Activated CD4-positive, CD25-positive, alpha-beta regulatory T cell treated with anti-CD3 and anti-CD28 coated beads, Interleukin-2, amount 50 U/mL, for 24 hours (primary cell): ENCODE data around the gene MAP4K5.

Experiments
- ATAC-seq, 2 donors: fragments of 150-1000 bp; cut with Tn5 transposase; one replicate each; pipeline ENCODE4 v1.10.0; 2021; ENCODE audit warnings: mild to moderate bottlenecking in 1 of 2, moderate library complexity in 1 of 2

Gene MAP4K5

DNA sequence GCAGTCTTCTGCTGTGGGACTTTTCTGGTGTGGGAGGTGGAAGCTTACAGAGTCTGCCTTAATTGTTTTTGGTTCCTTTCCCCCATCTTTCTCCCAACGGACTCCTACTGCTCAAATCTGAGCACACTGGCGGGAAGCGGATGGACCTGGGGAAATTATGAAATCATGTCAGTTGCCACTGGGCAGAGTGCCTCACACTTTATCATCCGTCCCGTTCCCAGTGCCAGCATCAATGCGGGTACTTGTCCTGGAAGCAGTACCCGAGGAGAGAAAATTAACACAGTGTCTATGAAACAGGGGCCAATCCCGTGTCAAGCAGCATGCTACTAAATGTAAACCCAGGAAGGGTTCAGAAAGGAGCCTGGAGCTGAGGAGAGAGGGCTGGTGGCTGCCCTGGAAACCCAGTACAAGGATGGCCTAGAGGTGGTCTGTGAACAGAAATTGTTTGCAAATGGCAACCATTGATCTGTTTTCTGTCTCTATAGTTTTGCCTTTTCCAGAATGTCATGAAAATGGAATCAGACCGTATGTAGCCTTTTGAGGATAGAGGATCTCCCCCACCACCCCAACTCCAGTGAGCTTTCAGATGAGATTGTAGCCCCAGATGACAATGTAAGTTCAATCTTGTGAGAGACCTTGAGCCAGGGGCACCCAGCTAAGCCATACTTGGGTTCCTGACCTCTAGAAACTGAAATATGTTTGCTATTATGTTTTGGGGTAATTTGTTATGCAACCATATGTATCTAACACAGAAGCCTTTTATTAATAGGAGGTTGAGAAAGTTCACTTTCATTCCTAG lies 134.8 kb downstream of the MAP4K5 start:
- no peak for ATAC-seq

DNA sequence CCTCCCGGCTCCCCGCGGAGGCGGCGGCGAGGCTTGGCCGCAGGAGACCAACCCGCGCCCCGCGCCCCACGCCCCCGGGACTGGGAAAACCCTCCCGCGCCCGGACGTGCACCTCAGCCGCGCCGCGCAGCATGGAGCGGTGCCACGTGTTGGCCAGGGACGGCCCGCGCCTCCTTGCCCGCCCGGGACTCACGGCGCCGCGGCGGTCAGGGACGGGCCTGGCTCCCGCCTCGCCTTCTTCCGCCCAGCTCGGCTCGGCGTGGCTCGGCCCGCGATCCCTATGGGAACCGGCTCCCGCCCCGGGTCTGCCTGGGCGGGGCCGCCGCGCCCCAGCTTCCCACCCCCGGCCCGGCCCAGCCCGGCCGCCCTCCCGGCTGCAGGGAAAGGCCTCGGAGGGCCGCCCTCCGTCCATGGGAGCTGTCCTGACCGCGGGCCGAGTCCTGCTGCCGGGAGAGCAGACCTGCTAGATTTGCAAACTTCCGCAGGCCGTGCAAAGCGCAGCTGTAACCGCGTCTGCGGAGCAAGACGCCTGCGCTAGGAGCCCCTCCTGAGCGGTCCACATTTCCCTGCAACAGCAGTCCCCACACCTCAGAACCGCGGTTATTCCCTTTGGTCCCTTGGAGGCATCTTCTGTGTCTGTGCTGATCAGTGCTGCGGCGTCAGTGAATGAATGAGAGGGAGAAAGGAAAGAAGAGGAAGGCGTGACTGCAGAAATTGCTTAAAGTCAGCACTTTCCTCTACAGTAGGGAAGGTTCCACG lies 135.6 kb downstream of the MAP4K5 start, which contains the start of gene CDKL1:
Gene CDKL1 (minus strand): TSS at position 251 of the 759 bp plus-strand sequence. CDS start 1,013 bp downstream, outside the sequence.
- ATAC-seq: peak; percentile 69 to 74

DNA sequence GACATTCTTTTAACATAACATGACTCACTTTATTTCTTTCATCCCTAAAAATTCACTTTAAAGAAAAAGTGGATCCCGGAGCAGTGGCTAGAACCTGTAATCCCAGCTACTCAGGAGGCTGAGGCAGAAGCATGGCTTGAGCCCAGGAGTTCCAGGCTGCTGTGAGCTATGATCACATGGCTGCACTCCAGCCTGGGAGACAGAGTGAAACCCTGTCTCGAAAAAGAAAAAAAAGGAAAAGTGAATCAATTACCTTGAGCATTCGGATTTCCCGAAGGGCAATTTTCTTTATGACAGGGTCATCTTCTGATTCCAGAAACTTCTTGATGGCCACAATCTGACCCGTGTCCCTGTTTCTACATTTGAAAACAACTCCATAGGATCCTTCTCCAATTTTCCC lies 136.9 kb downstream of the MAP4K5 start:
- no peak for ATAC-seq

DNA sequence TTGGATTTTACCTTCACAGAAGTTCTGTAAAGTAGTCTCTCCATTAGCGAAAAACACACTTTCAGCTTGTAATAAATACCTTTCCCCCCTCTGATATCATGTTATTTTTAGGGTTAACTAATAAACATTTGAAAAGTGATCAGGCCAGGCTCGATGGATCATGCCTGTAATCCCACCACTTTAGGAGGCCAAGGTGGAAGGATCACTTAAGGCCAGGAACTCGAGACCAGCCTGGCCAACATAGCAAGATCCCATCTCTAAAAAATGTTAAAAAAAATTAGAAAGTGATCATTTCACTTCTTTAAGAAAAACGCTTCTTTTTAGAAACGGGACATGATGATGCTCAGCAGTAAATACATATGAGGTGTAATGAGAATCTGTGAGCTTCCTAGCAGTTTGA lies 137.7 kb downstream of the MAP4K5 start:
- no peak for ATAC-seq

DNA sequence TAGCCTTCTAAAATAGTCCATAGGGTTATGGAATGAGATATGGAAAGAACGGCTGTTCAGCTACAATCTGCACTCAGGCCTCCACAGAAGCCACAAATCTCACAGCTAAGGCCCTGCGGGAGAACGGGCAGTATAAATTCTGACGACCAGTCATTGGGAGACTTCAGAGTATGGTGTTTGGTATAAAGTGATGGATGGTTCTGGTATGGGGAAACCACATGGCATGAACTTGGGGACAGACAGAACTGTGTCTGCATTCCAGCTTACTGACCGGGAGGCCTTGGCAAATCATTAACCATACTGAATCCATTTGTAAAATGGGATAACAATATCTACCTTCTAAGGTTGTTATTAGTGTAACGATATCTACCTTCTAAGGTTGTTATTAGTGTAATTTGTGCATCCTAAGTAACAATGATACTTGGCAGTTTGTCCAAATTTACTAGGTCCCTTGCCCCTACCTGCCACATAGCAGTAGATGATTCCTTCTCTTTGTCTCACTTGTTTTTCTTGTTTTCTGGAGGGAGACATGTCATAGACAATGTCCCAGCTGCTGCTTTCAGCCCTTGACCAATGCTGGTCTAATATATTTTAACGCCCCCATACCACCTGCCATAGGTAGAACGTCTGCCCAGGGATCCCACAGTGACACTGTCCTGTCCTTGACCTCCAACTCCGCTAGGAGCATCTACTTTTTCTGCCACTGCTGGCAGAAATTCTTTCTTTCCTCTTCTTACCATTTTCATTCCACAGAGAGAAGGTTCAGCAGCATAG lies 142.5 kb downstream of the MAP4K5 start:
- ATAC-seq: no peak

DNA sequence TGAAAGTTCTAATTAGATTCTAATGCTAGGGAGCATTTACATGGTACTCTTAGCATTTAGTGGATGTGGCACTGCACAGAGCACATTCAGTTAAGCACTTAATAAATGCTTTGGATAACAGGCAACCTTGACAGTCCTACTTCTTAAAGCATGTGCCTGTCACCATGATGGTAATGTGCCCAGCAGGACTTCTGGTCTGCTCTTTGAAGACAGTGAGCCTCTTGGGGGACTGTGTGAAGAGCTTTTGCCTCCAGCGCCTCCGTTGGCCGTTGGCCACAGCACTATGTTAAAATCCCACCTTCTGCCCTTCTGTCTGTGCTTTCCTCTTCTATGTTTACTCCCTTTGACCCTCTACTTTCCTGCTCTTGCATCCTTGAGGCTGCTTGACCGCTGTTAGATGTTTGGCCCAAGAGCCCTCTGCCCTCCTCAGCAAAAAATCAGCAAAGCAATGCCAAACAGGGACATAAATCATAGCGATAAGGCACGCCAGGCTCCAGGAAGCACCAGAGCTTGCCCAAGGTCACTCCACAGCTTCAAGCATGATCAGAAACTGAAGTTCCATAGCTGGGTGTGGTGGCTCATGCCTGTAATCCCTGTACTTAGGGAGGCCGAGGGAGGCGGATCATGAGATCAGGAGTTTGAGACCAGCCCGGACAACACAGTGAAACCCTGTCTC lies 144.0 kb downstream of the MAP4K5 start:
- ATAC-seq: no peak

DNA sequence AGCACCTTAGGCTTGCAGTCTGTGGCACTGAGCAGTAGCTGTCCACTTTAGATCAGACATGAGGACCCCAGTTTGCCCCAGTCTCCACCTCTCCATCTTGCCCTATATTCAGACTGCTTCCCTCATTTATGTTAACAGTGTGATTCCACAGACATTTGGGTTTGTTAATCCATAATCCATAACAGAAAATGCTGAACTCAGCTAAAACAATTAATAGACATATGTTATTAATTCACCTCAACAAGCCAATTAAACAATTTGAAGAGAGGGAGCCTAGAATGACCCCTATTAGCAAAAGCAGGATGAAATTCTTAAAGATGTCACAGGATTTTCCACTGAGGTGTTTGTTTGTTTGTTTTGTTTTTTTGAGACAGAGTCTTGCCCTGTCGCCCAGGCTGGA lies 144.8 kb downstream of the MAP4K5 start:
- no peak for ATAC-seq

DNA sequence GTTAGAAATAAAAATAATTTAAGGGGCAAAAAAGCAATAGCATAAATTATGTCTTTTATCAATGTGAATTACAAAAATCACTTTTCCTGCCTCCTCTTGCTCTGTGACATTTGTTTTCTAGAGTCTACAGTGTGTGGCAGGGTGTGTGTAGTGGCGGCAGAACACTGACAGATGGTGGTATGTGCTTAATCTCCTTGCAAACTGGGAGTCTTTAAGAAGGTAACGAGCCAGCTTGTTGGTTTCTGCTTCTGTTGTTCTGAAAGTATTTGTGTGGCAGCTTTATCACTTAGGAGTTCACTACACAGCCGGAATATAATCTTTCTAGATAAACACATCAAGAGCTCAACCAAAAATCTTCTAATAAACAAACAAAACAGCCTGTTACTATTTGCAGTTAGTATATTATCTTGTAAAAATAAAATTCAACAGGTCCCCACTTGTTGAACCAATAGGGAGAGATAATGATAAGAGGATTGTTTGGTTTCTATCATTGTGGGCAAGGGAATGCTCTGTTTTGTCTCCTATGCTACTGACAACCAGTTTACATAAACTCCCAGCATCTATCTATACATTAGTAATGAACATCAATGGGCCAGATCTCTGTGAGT lies 148.6 kb downstream of the MAP4K5 start:
- no peak for ATAC-seq

DNA sequence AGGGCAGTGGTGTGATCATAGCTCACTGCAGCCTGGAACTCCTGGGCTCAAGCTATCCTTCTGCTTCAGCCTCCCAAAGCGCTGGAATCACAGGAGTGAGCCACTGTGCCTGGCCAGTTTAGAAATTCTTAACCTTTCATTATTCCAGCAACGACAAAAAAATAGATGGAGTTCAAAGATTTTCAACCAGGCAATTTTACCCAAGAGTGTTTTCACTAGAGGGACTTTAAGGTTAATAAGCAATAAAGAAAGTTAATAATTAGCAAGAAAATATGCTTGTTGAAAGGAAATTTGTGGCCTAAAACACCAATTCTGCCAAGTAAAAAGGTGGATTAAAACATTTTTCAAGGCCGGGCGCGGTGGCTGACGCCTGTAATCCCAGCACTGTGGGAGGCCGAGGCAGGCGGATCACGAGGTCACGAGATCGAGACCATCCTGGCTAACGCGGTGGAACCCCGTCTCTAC lies 150.5 kb downstream of the MAP4K5 start:
- no peak for ATAC-seq

DNA sequence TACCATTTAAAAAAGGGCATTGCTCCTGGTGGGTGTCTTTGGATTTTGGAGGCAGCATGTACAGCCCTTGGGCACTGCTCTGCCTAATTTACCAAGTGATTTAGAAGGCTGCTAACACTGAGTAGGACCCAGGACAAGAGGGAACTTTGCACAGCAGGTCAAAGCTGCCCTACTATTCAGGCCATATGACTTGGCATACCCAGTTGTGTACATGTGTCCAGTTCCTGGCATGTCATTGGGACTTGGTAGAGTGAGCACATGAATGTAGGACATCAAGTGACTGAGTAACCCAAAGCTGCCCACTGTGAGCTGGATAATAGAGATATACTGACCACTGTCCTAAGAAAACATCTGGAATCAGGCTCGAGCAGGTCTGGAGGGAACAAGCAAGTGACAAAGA lies 151.4 kb downstream of the MAP4K5 start:
- ATAC-seq: no peak

DNA sequence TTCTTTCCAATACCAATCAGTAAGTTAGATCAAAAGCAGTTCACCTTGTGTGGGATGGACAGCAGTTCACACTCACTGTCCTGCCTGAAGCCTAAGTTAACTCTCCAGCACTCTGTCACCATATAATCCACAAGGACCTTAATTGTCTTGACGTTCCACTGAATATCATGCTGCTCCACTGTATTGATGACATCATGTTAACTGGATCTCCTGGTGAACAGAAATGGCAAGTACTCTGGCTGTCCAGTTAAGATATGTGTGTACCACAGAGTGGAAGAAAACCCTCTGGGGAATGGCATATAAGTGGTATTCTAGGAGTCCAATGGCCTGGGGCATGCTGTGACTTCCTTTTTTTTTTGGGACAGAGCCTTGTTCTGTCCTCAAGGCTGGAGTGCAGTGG lies 151.9 kb downstream of the MAP4K5 start:
- no peak for ATAC-seq

DNA sequence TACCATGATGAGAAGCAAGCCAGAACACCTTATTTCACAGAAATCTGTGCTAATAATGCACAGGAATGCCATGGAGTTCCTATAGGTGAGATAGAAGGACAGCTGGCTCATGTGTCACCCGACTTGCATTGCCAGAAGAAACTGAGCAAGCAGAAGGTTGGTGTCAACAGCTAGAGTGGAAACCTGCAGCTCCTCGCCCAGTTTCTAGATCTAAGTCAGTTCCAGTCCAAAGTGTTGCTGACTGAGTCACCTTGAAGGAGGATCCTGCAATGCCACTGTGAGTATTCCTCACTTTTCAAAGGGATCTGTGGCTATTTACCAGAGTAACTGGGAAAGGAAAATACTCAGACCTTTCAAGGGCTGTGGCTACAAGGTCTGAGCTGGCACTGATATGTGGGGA lies 152.8 kb downstream of the MAP4K5 start:
- ATAC-seq: no peak

DNA sequence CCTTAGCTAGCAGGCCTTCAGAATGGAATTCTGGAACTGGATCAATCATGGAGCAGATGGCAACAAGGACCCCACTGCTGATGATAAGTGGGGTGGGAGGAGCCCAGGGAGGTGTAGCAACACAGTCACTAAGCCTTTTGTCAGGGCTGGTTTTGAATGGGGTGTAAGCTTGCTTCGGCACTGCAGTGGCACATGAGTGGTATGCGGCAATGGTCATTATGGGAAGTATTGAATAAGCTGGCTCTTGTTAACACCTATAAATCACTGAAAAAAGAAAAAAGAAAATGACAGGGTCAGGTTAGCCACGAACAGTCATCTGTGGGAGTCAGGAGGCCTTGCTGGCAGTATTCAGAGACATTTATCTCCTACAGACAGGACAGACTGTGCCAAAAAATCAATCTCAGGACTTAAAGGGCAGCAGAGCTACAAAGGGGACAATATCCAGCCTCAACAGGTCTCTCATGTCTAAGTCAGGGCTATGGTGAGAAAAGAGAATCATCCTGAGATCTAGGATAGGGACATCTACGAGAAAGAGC lies 154.8 kb downstream of the MAP4K5 start:
- ATAC-seq: no peak

DNA sequence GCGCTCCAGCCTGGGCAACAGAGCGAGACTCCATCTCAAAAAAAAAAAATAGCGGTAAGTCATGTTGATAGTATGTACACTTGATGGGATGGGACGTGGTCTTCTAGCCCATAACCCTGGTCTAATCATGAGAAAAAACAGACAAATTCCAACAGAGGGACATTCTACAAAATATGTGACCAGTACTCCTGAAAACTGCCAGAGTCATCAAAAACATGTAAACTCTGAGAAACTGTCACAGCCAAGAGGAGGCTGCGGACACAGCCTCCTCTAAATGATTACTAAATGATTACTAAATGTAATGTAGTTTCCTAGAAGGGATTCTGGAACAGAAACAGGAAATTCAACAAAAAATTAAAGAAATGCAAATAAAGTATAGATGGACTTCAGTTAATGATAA lies 156.6 kb downstream of the MAP4K5 start:
- no peak for ATAC-seq

DNA sequence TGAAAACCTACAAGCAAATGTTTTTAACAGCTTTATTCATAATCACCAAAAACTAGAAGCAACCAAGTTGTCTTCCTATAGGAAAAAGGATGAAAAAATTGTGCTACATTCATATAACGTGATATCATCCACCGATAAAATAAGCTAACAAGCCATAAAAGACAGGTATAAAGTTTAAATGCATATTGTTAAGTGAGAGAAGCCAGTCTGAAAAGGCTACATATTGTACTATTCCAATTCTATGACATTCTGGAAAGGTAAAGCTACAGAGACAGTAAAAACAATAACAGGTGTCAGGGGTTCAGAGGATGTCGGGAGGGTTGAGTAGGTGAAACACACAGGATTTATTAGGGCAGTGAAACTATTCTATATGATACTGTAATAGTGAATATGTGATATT lies 158.4 kb downstream of the MAP4K5 start:
- ATAC-seq: no peak

DNA sequence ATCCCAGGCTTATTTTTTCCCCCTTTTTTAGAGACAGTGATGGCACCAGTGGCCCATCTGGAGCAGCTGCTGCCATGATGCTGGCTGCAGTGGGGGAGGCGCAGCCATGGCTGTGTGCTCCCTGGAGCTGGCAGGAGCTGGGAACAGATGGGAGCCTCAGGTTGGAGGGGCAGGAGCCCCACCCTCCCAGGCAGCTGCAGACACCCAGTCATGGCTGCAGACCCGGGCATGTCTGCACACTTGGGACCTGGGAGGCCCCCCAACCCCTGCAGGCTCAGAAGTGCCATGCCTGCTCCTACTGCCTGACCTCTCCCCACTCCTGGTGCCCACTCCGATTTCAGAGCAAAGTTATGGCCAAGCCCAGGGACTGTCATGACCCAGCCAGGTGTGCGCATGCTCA lies 160.8 kb downstream of the MAP4K5 start:
- no peak for ATAC-seq
